Astrocyte (in vitro differentiated cells and primary cell): Measurements from ENCODE around the gene MS4A6E. TPM values are rescaled to one million over a fixed set of nuclear protein-coding genes. Genes with fewer than 3 reads are reported as not detected.

ENCODE experiments used
- DNase-seq: peaks from one replicate; pipeline ENCODE4 v3.0.0-alpha.2; 2010; ENCODE audit warnings: low read depth
- FAIRE-seq: peaks from 2 replicates; lab custom pipeline; 2011; peaks lifted over from hg19 to GRCh38; lab: Jason Lieb, UNC
- H2AFZ ChIP-seq: 2 replicates; pipeline ENCODE4 v1.6.0; 2012; ENCODE audit warnings: low read depth, low read length, inconsistent platforms
- H3K27ac ChIP-seq: 2 replicates; pipeline ENCODE4 v1.5.1; 2011; ENCODE audit warnings: low read depth, low read length, inconsistent platforms
- H3K27me3 ChIP-seq: 2 replicates; pipeline ENCODE4 v1.6.0; 2011; ENCODE audit warnings: low read length, inconsistent platforms; ENCODE audit not compliant: insufficient read depth
- H3K36me3 ChIP-seq: 2 replicates; pipeline ENCODE4 v1.5.1; 2011; ENCODE audit warnings: low read length, inconsistent platforms; ENCODE audit not compliant: insufficient read depth
- H3K4me1 ChIP-seq: 2 replicates; pipeline ENCODE4 v1.5.1; 2011; ENCODE audit warnings: low read length, inconsistent platforms; ENCODE audit not compliant: insufficient read depth
- H3K4me2 ChIP-seq: 2 replicates; pipeline ENCODE4 v1.6.0; 2012; ENCODE audit warnings: low read length, inconsistent platforms
- H3K4me3 ChIP-seq: 2 replicates; pipeline ENCODE4 v1.5.1; 2011; ENCODE audit warnings: low read depth, mild to moderate bottlenecking, low read length, inconsistent platforms; ENCODE audit not compliant: insufficient read depth
- H3K79me2 ChIP-seq: 2 replicates; pipeline ENCODE4 v1.6.0; 2012; ENCODE audit warnings: mild to moderate bottlenecking, low read length, inconsistent platforms; ENCODE audit not compliant: insufficient read depth
- H3K9ac ChIP-seq: 2 replicates; pipeline ENCODE4 v1.6.0; 2012; ENCODE audit warnings: mild to moderate bottlenecking, low read length, inconsistent platforms
- H3K9me3 ChIP-seq: 2 replicates; pipeline ENCODE4 v1.5.1; 2012; ENCODE audit warnings: low read depth, mild to moderate bottlenecking, low read length, inconsistent platforms; ENCODE audit not compliant: insufficient read depth
- H4K20me1 ChIP-seq: 2 replicates; pipeline ENCODE4 v1.6.0; 2012; ENCODE audit warnings: low read length, inconsistent platforms; ENCODE audit not compliant: insufficient read depth
- H3K27ac Mint-ChIP-seq: one replicate; pipeline ENCODE4 v1.8.0; 2021; ENCODE audit warnings: mild to moderate bottlenecking, mixed read lengths; ENCODE audit not compliant: unreplicated experiment
- H3K27me3 Mint-ChIP-seq: one replicate; pipeline ENCODE4 v1.8.0; 2021; ENCODE audit warnings: low read depth, mixed read lengths; ENCODE audit not compliant: unreplicated experiment
- H3K36me3 Mint-ChIP-seq: one replicate; pipeline ENCODE4 v1.8.0; 2021; ENCODE audit warnings: low read depth, mixed read lengths; ENCODE audit not compliant: unreplicated experiment
- H3K4me1 Mint-ChIP-seq: one replicate; pipeline ENCODE4 v1.8.0; 2021; ENCODE audit warnings: low read depth, mixed read lengths; ENCODE audit not compliant: unreplicated experiment
- H3K4me3 Mint-ChIP-seq: one replicate; pipeline ENCODE4 v1.8.0; 2021; ENCODE audit warnings: mild to moderate bottlenecking, moderate library complexity, mixed read lengths; ENCODE audit not compliant: unreplicated experiment
- H3K9me3 Mint-ChIP-seq: one replicate; pipeline ENCODE4 v1.8.0; 2021; ENCODE audit warnings: mild to moderate bottlenecking, mixed read lengths; ENCODE audit not compliant: unreplicated experiment
- EZH2 ChIP-seq: IDR thresholded peaks from 2 replicates; pipeline ENCODE4 v1.6.1; 2012; ENCODE audit warnings: mild to moderate bottlenecking, low read length, inconsistent platforms; ENCODE audit not compliant: insufficient read depth
- total RNA-seq: library from RNA; stranded (reverse); gene quantifications from 2 replicates; pipeline ENCODE4 v1.2.1, GENCODE V29; 2021
- TF ChIP-seq, protein P1 (sequence below): IDR thresholded peaks from 2 replicates; pipeline ENCODE4 v1.5.1; 2011; ENCODE audit warnings: low read depth, mild to moderate bottlenecking, inconsistent platforms, low read length, moderate library complexity; ENCODE audit not compliant: insufficient read depth

MS4A6E gene
- total RNA-seq, 1 donor from 2014 or later, result not detected

- Mint-ChIP-seq H3K4me1 (peaks cover 7% of the 10 kb centered on the region), H3K4me3 (no peak overlapping the region), H3K9me3 (peaks cover 6% of the 10 kb centered on the region), H3K36me3 (no peaks in the 10 kb centered on the region), H3K27me3 (no peaks in the 10 kb centered on the region), H3K27ac (peak overlapping the region; percentile 37)
- no peak for FAIRE-seq
- H3K27ac ChIP-seq, result no peak overlapping the region
- no peaks in the 10 kb centered on the region for H3K36me3 ChIP-seq
- no peaks in the 10 kb centered on the region for H3K27me3 ChIP-seq
- no peak overlapping the region for H2AFZ ChIP-seq
- H4K20me1 ChIP-seq, result no peaks in the 10 kb centered on the region
- no peaks in the 10 kb centered on the region for H3K4me1 ChIP-seq
- H3K9ac ChIP-seq, result no peak overlapping the region
- H3K79me2 ChIP-seq, result no peaks in the 10 kb centered on the region
- no peak for DNase-seq
- TF ChIP-seq EZH2, result no peak
- no peaks in the 10 kb centered on the region for H3K9me3 ChIP-seq
- no peak overlapping the region for H3K4me2 ChIP-seq
- no peak overlapping the region for H3K4me3 ChIP-seq
Measured at GRCh38 chr11:60370811-60371298, 43.8 kb downstream of the MS4A6E start.

DNA sequence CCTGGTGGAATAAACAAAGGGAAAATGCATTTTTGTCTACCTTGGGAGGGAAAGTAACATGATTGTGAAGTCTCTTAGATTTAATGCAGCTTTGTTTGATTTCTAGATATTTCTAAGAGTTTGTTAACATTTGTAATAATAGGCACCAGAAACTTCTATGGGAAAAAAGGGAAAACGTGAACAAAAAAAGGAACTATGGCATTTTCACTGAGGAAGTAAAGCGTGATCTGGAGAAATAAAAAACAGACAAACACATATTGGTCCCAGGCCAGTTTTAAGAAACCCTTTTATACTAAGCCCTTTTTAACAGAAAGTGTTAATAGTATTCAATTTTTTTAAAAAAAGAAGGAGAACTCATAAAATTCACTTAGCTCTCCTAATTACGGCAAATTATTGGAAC lies 44.3 kb downstream of the MS4A6E start:
- Histone ChIP-seq H3K79me2 (no peaks in the 10 kb centered on the region), H4K20me1 (no peaks in the 10 kb centered on the region), H3K9me3 (no peaks in the 10 kb centered on the region), H3K27ac (no peak overlapping the region), H3K27me3 (no peaks in the 10 kb centered on the region), H3K4me2 (no peak overlapping the region), H3K4me1 (no peaks in the 10 kb centered on the region), H3K4me3 (no peak overlapping the region), H3K9ac (no peak overlapping the region), H2AFZ (no peak overlapping the region), H3K36me3 (no peaks in the 10 kb centered on the region)
- FAIRE-seq, result no peak
- Mint-ChIP-seq H3K36me3 (no peaks in the 10 kb centered on the region), H3K4me1 (peaks cover 9% of the 10 kb centered on the region), H3K9me3 (peaks cover 6% of the 10 kb centered on the region), H3K27me3 (no peaks in the 10 kb centered on the region), H3K4me3 (no peak overlapping the region), H3K27ac (no peak overlapping the region)
- no peak for DNase-seq
- TF ChIP-seq, protein P1, sequence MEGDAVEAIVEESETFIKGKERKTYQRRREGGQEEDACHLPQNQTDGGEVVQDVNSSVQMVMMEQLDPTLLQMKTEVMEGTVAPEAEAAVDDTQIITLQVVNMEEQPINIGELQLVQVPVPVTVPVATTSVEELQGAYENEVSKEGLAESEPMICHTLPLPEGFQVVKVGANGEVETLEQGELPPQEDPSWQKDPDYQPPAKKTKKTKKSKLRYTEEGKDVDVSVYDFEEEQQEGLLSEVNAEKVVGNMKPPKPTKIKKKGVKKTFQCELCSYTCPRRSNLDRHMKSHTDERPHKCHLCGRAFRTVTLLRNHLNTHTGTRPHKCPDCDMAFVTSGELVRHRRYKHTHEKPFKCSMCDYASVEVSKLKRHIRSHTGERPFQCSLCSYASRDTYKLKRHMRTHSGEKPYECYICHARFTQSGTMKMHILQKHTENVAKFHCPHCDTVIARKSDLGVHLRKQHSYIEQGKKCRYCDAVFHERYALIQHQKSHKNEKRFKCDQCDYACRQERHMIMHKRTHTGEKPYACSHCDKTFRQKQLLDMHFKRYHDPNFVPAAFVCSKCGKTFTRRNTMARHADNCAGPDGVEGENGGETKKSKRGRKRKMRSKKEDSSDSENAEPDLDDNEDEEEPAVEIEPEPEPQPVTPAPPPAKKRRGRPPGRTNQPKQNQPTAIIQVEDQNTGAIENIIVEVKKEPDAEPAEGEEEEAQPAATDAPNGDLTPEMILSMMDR, result no peak
- TF ChIP-seq EZH2, result no peak

DNA sequence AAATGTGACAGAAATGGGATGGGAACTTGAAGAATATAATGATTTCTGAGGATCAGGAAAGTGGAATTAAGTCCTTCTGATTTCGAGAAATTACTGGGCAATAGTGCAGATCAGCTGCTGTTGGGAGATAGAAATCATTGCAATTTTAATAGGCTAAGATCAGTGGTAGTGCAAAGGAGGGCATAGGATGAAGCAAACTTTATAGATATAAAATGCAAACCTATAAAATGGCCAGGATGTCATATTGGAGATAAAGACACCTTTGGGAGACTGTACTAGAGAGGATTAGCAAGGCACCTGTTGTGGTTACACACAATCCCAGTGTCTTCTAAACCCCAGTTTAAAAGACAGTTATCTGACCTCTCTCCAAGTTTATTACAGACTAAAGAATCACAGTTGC lies 44.8 kb downstream of the MS4A6E start:
- TF ChIP-seq, protein P1, result no peak
- no peak for TF ChIP-seq EZH2
- H3K4me1 Mint-ChIP-seq, result peaks cover 9% of the 10 kb centered on the region

More for the DNA sequence above, 44.8 kb downstream of the MS4A6E start:
- FAIRE-seq (no peak), DNase-seq (no peak)
- H4K20me1 ChIP-seq, result no peaks in the 10 kb centered on the region
- Mint-ChIP-seq H3K36me3 (no peaks in the 10 kb centered on the region), H3K4me3 (no peak overlapping the region), H3K27me3 (no peaks in the 10 kb centered on the region), H3K27ac (no peak overlapping the region), H3K9me3 (peaks cover 6% of the 10 kb centered on the region)
- H3K27ac ChIP-seq, result no peak overlapping the region
- no peaks in the 10 kb centered on the region for H3K36me3 ChIP-seq
- no peak overlapping the region for H3K4me3 ChIP-seq
- no peaks in the 10 kb centered on the region for H3K4me1 ChIP-seq
- no peaks in the 10 kb centered on the region for H3K79me2 ChIP-seq
- H3K9me3 ChIP-seq, result no peaks in the 10 kb centered on the region
- H3K4me2 ChIP-seq, result no peak overlapping the region
- no peak overlapping the region for H3K9ac ChIP-seq
- no peak overlapping the region for H2AFZ ChIP-seq
- no peaks in the 10 kb centered on the region for H3K27me3 ChIP-seq
